Fibroblast of pulmonary artery (primary cell): ENCODE data around the gene TMEM147.

Experiments used
- DNase-seq: peaks from one replicate; pipeline ENCODE4 v3.0.0-alpha.2; 2010; ENCODE audit warnings: low read depth
- H3K4me3 ChIP-seq: replicated peaks from 2 replicates; pipeline ENCODE4 v1.5.1; 2011; ENCODE audit warnings: low read depth, mild to moderate bottlenecking, control low read depth, low read length, moderate library complexity
- CTCF ChIP-seq: IDR thresholded peaks from 2 replicates; pipeline ENCODE4 v1.5.1; 2011; ENCODE audit warnings: mild to moderate bottlenecking, control low read depth, low read length, inconsistent platforms; ENCODE audit errors: missing control alignments

TMEM147 gene

GRCh38 chr19:35518313-35518712 lies 27.1 kb upstream of the TMEM147 start:
- DNase-seq: peak; percentile 98
- H3K4me3 ChIP-seq: no peak overlapping the region
- TF ChIP-seq CTCF: no peak

GRCh38 chr19:35519291-35519690 lies 26.1 kb upstream of the TMEM147 start:
- H3K4me3 ChIP-seq: no peak overlapping the region
- TF ChIP-seq CTCF: no peak
- peak; percentile 22 for DNase-seq

- DNase-seq: no peak
- no peak for TF ChIP-seq CTCF
- no peak overlapping the region for H3K4me3 ChIP-seq
Measured at GRCh38 chr19:35521124-35521743, 24.2 kb upstream of the TMEM147 start.

- TF ChIP-seq CTCF: no peak
- no peak overlapping the region for H3K4me3 ChIP-seq
Measured at GRCh38 chr19:35522745-35523327, 22.6 kb upstream of the TMEM147 start.

GRCh38 chr19:35524181-35524837 lies 21.1 kb upstream of the TMEM147 start:
- TF ChIP-seq CTCF: no peak
- no peak for DNase-seq
- no peak overlapping the region for H3K4me3 ChIP-seq

More at GRCh38 chr19:35522745-35523327, 22.6 kb upstream of the TMEM147 start:
- DNase-seq: no peak

- H3K4me3 ChIP-seq: no peak overlapping the region
- TF ChIP-seq CTCF: no peak
Measured at GRCh38 chr19:35525873-35526272, 19.6 kb upstream of the TMEM147 start.

More at GRCh38 chr19:35525873-35526272, 19.6 kb upstream of the TMEM147 start:
- DNase-seq: no peak
